ENCODE results near the gene TENT5C. TPM values are rescaled to one million over a fixed set of nuclear protein-coding genes. Genes with fewer than 3 reads are reported as not detected.

TENT5C gene
- total RNA-seq, 3 donors from 2014 or later, result 4.0 to 10.2 (median 10.2) TPM

DNA sequence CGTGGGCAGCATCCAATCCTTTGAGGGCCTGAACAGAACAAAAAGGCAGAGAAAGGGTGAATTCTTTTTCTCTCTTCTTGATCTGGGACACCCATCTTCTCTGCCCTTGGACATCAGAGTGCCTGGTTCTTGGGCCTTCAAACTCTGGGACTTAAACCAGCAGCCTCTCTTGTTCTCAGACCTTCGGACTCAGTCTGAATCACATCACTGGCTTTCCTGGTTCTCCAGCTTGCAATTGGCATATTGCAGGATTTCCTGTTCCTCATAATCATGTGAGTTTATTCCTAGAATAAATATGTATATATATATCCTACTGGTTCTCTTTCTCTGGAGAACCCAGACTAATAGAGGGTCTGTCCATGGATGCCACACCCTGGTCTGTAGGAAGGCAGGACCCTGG, 16.3 kb upstream of the TENT5C start:
- Histone ChIP-seq H3K27me3 (no peaks in the 10 kb centered on the region), H3K4me3 (no peak overlapping the region), H3K27ac (peak overlapping the region in 1 of 2 donors; percentile 25), H3K4me1 (peaks cover 0 to 12% of the 10 kb centered on the region in 2 donors), H3K9me3 (no peaks in the 10 kb centered on the region), H3K36me3 (no peaks in the 10 kb centered on the region)
- intact Hi-C loops (cut with DNase I; ENCODE audit: low total_unique reads), result loop anchor here (5.0 kb wide), 1 partner anchor 1552 kb away; no protein-coding TSS in a partner anchor
- DNase-seq (ENCODE audit: low spot score in 2 of 2), result no peak
- TF ChIP-seq, protein P1, sequence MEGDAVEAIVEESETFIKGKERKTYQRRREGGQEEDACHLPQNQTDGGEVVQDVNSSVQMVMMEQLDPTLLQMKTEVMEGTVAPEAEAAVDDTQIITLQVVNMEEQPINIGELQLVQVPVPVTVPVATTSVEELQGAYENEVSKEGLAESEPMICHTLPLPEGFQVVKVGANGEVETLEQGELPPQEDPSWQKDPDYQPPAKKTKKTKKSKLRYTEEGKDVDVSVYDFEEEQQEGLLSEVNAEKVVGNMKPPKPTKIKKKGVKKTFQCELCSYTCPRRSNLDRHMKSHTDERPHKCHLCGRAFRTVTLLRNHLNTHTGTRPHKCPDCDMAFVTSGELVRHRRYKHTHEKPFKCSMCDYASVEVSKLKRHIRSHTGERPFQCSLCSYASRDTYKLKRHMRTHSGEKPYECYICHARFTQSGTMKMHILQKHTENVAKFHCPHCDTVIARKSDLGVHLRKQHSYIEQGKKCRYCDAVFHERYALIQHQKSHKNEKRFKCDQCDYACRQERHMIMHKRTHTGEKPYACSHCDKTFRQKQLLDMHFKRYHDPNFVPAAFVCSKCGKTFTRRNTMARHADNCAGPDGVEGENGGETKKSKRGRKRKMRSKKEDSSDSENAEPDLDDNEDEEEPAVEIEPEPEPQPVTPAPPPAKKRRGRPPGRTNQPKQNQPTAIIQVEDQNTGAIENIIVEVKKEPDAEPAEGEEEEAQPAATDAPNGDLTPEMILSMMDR (IDR thresholded peaks at IDR 0.05), result no peak
- TF ChIP-seq POLR2AphosphoS5 (IDR thresholded peaks at IDR 0.05) (no peak), POLR2A (IDR thresholded peaks at IDR 0.05) (no peak)

DNA sequence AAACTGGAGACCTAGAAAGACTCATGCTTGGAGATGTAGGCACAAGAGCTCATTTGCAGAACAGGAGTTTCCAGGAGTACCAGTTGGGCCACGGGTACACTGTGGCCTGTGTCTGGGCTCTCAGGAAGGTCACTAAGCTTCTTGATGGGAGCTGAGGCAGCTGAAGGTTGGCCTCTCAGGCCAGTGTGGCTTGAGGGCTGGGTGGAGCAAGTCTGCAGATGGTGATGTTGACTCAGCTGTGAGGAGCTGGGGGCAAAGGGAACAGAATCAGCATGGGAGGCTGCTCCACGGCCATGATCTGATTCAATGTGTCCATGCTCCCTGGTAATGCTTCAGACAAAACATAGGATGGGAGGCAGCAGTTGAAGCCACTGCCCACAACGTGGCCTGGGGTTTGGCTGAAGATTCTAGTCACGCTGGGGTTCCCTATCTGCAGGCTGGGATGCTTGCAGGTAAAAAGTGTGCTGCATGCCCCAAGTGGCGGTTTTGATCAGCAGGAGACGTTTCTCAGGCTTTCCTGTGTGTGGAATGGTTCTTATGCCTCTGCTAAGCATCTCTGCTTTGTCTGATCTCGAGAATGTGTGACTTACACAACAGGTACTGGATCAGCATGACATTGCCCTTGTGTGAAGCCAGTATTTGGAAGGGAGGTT, 15.4 kb upstream of the TENT5C start:
- Histone ChIP-seq H3K9me3 (no peaks in the 10 kb centered on the region), H3K4me3 (no peak overlapping the region), H3K27ac (peak overlapping the region; percentile 80 to 88), H3K27me3 (no peaks in the 10 kb centered on the region), H3K4me1 (peaks cover 0 to 12% of the 10 kb centered on the region in 2 donors), H3K36me3 (no peaks in the 10 kb centered on the region)
- no peak for TF ChIP-seq POLR2AphosphoS5 (IDR thresholded peaks at IDR 0.05)
- no peak for TF ChIP-seq POLR2A (IDR thresholded peaks at IDR 0.05)
- TF ChIP-seq, protein P1 (IDR thresholded peaks at IDR 0.05), result no peak
- DNase-seq (ENCODE audit: low spot score in 2 of 2), result no peak
- intact Hi-C loops (cut with DNase I; ENCODE audit: low total_unique reads), result no loop called here

DNA sequence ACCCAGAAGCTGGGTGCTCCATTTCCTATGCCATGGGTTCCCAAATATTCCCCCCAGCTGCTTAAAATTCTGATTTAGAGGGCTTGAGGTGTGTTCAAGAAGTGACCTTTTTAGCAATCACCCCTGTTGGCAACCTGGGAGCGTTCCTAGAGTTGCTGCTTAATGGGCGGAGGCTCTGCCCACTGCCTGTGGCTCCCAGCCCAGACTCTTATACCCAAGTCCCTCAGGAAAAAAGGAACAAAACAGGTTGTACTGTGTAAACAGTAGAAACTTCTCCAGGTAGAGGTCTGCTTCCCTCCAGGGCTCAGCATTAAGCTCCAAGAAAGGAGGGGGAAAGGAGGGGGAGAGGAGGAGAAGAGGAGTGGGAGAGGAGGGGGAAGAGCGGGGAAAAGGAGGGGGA, 14.6 kb upstream of the TENT5C start:
- H3K36me3 ChIP-seq, result no peaks in the 10 kb centered on the region
- H3K27ac ChIP-seq, result peak overlapping the region; percentile 80 to 88
- no peak overlapping the region for H3K4me3 ChIP-seq
- H3K9me3 ChIP-seq, result no peaks in the 10 kb centered on the region
- DNase-seq (ENCODE audit: low spot score in 2 of 2), result peak in 1 of 2 donors; percentile 84
- intact Hi-C loops (cut with DNase I; ENCODE audit: low total_unique reads), result no loop called here
- no peak for TF ChIP-seq POLR2A (IDR thresholded peaks at IDR 0.05)
- TF ChIP-seq POLR2AphosphoS5 (IDR thresholded peaks at IDR 0.05), result peak in 1 of 3 donors; percentile 33
- no peaks in the 10 kb centered on the region for H3K27me3 ChIP-seq
- H3K4me1 ChIP-seq, result peaks cover 0 to 12% of the 10 kb centered on the region in 2 donors

DNA sequence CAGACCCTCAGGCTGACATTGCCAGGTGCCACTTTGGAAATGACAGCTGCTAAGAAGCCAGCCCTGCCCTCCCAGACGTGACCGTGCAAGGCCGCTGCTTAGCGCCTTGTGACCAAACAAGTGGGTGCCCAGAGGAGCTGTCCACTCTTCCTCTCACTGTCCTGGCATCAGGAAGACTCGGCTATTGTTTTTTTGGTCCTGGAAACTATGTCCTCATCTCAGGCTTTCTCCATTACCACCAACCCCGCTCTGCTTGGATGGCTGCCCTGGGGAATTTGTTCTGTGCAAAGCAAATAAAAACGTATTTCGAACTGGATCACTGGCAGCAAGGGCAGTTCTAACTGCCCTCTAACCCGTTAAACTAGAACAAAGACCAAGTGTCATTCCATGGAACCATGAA, 13.7 kb upstream of the TENT5C start:
- Histone ChIP-seq H3K9me3 (no peaks in the 10 kb centered on the region), H3K4me3 (no peak overlapping the region), H3K36me3 (no peaks in the 10 kb centered on the region), H3K27ac (peak overlapping the region; percentile 80 to 88), H3K27me3 (no peaks in the 10 kb centered on the region), H3K4me1 (peaks cover 0 to 12% of the 10 kb centered on the region in 2 donors)
- TF ChIP-seq POLR2AphosphoS5 (IDR thresholded peaks at IDR 0.05) (peak in 1 of 3 donors; percentile 19), POLR2A (IDR thresholded peaks at IDR 0.05) (no peak)
- DNase-seq (ENCODE audit: low spot score in 2 of 2), result peak; percentile 73 to 81
- intact Hi-C loops (cut with DNase I; ENCODE audit: low total_unique reads), result no loop called here

DNA sequence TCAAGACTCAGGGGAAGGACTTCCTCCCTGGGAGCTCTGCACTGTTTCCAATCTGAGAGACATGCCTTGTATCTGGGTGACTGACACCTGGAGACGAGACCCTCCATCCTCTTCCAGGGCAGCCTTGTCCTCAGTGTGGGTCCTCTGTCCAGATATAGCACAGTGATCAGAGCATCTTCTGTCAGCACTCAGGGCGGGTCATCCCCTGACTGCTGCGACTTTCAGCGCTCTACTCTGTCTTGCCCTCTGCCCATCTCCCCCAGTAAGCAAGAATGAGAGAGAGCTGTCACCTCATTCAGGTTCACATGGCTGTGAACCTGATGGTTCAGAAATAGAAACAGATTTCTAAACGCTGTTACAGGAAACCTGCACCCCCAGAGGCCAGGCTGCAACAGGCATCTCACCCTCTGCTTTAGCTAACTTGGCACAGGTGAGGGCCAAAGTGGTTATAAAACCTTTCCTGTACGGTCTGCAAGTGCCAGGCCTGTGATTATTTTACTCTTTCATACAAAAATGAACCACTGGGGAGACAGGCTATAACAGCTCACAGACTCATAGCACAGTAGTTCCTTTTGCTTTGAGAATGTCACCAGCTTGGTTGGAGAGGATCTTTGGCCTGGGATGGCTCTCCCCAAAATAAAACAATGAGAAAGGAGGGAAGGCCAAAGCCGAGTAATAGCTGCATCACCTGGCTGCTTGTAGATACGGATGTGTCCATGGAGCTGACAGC, 11.4 kb upstream of the TENT5C start:
- Histone ChIP-seq H3K4me1 (peaks cover 0 to 12% of the 10 kb centered on the region in 2 donors), H3K27me3 (no peaks in the 10 kb centered on the region), H3K27ac (peak overlapping the region; percentile 59 to 69), H3K4me3 (no peak overlapping the region), H3K9me3 (no peaks in the 10 kb centered on the region), H3K36me3 (no peaks in the 10 kb centered on the region)
- intact Hi-C loops (cut with DNase I; ENCODE audit: low total_unique reads), result loop anchor here (2.0 kb wide), 1 partner anchor 30 kb away; no protein-coding TSS in a partner anchor
- TF ChIP-seq POLR2AphosphoS5 (IDR thresholded peaks at IDR 0.05) (no peak), POLR2A (IDR thresholded peaks at IDR 0.05) (no peak)
- TF ChIP-seq, protein P1 (IDR thresholded peaks at IDR 0.05), result peak in 1 of 3 donors; percentile 39
- peak in 1 of 2 donors; percentile 58 for DNase-seq (ENCODE audit: low spot score in 2 of 2)

All from breast epithelium (tissue), 4 donors.